Effector memory CD8-positive, alpha-beta T cell (primary cell): ENCODE measurements around the gene TRAK1.

Experiments
- ATAC-seq: fragments of 150-1000 bp; cut with Tn5 transposase; replicated peaks from 2 replicates; pipeline ENCODE4 v1.10.0; 2021; ENCODE audit warnings: mild to moderate bottlenecking, moderate library complexity
- DNase-seq, 3 experiments: peaks; one replicate each; pipeline ENCODE4 v3.0.0; 2021
- H3K27ac Mint-ChIP-seq, 2 donors: one replicate each; pipeline ENCODE4 v1.8.0; 2022; ENCODE audit warnings: mild to moderate bottlenecking in 2 of 2, mixed read lengths in 2 of 2, moderate library complexity in 2 of 2
- H3K27me3 Mint-ChIP-seq, 2 donors: one replicate each; pipeline ENCODE4 v1.8.0; 2022; ENCODE audit warnings: mixed read lengths in 2 of 2
- H3K36me3 Mint-ChIP-seq: one replicate; pipeline ENCODE4 v1.8.0; 2022; ENCODE audit warnings: mild to moderate bottlenecking, moderate library complexity, mixed read lengths; ENCODE audit not compliant: insufficient read depth
- H3K4me1 Mint-ChIP-seq, 2 donors: one replicate each; pipeline ENCODE4 v1.8.0; 2022; ENCODE audit warnings: low read depth in 2 of 2, mixed read lengths in 2 of 2
- H3K4me3 Mint-ChIP-seq, 2 donors: one replicate each; pipeline ENCODE4 v1.8.0; 2022; ENCODE audit warnings: mild to moderate bottlenecking in 2 of 2, mixed read lengths in 2 of 2, moderate library complexity in 2 of 2
- H3K9me3 Mint-ChIP-seq, 2 donors: one replicate each; pipeline ENCODE4 v1.8.0; 2022; ENCODE audit warnings: mixed read lengths in 2 of 2

Gene TRAK1

GRCh38 chr3:42072831-42073301 lies 18.3 kb upstream of the TRAK1 start:
- Mint-ChIP-seq H3K27ac (peak overlapping the region in 1 of 2 donors; percentile 20), H3K9me3 (no peaks in the 10 kb centered on the region), H3K36me3 (peaks cover 4% of the 10 kb centered on the region), H3K27me3 (no peaks in the 10 kb centered on the region), H3K4me3 (no peak overlapping the region), H3K4me1 (peaks cover 28 to 41% of the 10 kb centered on the region in 2 donors)
- ATAC-seq = no peak
- DNase-seq = no peak

- Mint-ChIP-seq H3K27me3 (no peaks in the 10 kb centered on the region), H3K4me1 (peaks cover 41 to 56% of the 10 kb centered on the region in 2 donors)
Observed at GRCh38 chr3:42077785-42078184, 13.4 kb upstream of the TRAK1 start.

GRCh38 chr3:42078677-42079076 lies 12.5 kb upstream of the TRAK1 start:
- peaks cover 44 to 63% of the 10 kb centered on the region in 2 donors for H3K4me1 Mint-ChIP-seq
- peak overlapping the region in 1 of 2 donors; percentile 53 for H3K27ac Mint-ChIP-seq
- H3K4me3 Mint-ChIP-seq = no peak overlapping the region
- no peak for ATAC-seq
- H3K27me3 Mint-ChIP-seq = no peaks in the 10 kb centered on the region
- H3K36me3 Mint-ChIP-seq = peaks cover 4% of the 10 kb centered on the region
- H3K9me3 Mint-ChIP-seq = no peaks in the 10 kb centered on the region
- no peak for DNase-seq

More at GRCh38 chr3:42077785-42078184, 13.4 kb upstream of the TRAK1 start:
- Mint-ChIP-seq H3K27ac (no peak overlapping the region), H3K36me3 (peaks cover 4% of the 10 kb centered on the region), H3K4me3 (no peak overlapping the region), H3K9me3 (no peaks in the 10 kb centered on the region)
- ATAC-seq (no peak), DNase-seq (no peak)

- Mint-ChIP-seq H3K4me3 (peak overlapping the region in 1 of 2 donors; percentile 36), H3K4me1 (peaks cover 40 to 54% of the 10 kb centered on the region in 2 donors), H3K36me3 (peaks cover 7% of the 10 kb centered on the region), H3K27ac (peak overlapping the region; percentile 89 to 92), H3K9me3 (no peaks in the 10 kb centered on the region), H3K27me3 (no peaks in the 10 kb centered on the region)
- DNase-seq (no peak), ATAC-seq (no peak)
Observed at GRCh38 chr3:42079701-42080452, 11.3 kb upstream of the TRAK1 start.

- ATAC-seq = peak; percentile 80
- Mint-ChIP-seq H3K36me3 (peaks cover 7% of the 10 kb centered on the region), H3K4me1 (peaks cover 42 to 56% of the 10 kb centered on the region in 2 donors), H3K27ac (peak overlapping the region; percentile 89 to 92), H3K27me3 (no peaks in the 10 kb centered on the region), H3K9me3 (no peaks in the 10 kb centered on the region), H3K4me3 (peak overlapping the region in 1 of 2 donors; percentile 36)
- DNase-seq = peak in 2 of 3 experiments; percentile 3 to 9
Observed at GRCh38 chr3:42080453-42080872, 10.7 kb upstream of the TRAK1 start.

GRCh38 chr3:42081838-42082473 lies 9.2 kb upstream of the TRAK1 start:
- peaks cover 7% of the 10 kb centered on the region for H3K36me3 Mint-ChIP-seq
- no peak for DNase-seq
- H3K4me1 Mint-ChIP-seq = peaks cover 48 to 62% of the 10 kb centered on the region in 2 donors
- peak overlapping the region; percentile 54 to 56 for H3K4me3 Mint-ChIP-seq
- no peaks in the 10 kb centered on the region for H3K9me3 Mint-ChIP-seq
- no peaks in the 10 kb centered on the region for H3K27me3 Mint-ChIP-seq
- ATAC-seq = peak; percentile 31
- H3K27ac Mint-ChIP-seq = peak overlapping the region; percentile 89 to 92

GRCh38 chr3:42084586-42084985 lies 6.6 kb upstream of the TRAK1 start:
- H3K27me3 Mint-ChIP-seq = no peaks in the 10 kb centered on the region

GRCh38 chr3:42085641-42086376 lies 5.3 kb upstream of the TRAK1 start:
- ATAC-seq = no peak
- H3K36me3 Mint-ChIP-seq = peaks cover 18% of the 10 kb centered on the region
- H3K27ac Mint-ChIP-seq = no peak overlapping the region
- H3K9me3 Mint-ChIP-seq = no peaks in the 10 kb centered on the region
- H3K4me3 Mint-ChIP-seq = peak overlapping the region in 1 of 2 donors; percentile 10
- H3K27me3 Mint-ChIP-seq = no peaks in the 10 kb centered on the region
- no peak for DNase-seq
- H3K4me1 Mint-ChIP-seq = peaks cover 41 to 57% of the 10 kb centered on the region in 2 donors

More at GRCh38 chr3:42084586-42084985, 6.6 kb upstream of the TRAK1 start:
- no peak for ATAC-seq
- Mint-ChIP-seq H3K4me3 (no peak overlapping the region), H3K9me3 (no peaks in the 10 kb centered on the region), H3K36me3 (peaks cover 7% of the 10 kb centered on the region), H3K4me1 (peaks cover 48 to 59% of the 10 kb centered on the region in 2 donors), H3K27ac (peak overlapping the region in 1 of 2 donors; percentile 39)
- no peak for DNase-seq

GRCh38 chr3:42088803-42089530 lies 2.2 kb upstream of the TRAK1 start:
- no peak for DNase-seq
- peaks cover 21% of the 10 kb centered on the region for H3K36me3 Mint-ChIP-seq
- peaks cover 35 to 47% of the 10 kb centered on the region in 2 donors for H3K4me1 Mint-ChIP-seq
- H3K9me3 Mint-ChIP-seq = no peaks in the 10 kb centered on the region
- H3K27me3 Mint-ChIP-seq = no peaks in the 10 kb centered on the region
- peak overlapping the region in 1 of 2 donors; percentile 13 for H3K27ac Mint-ChIP-seq
- no peak overlapping the region for H3K4me3 Mint-ChIP-seq
- ATAC-seq = no peak

GRCh38 chr3:42092006-42092405 lies 849 bp downstream of the TRAK1 start:
- Mint-ChIP-seq H3K27me3 (no peaks in the 10 kb centered on the region), H3K4me1 (peaks cover 26 to 38% of the 10 kb centered on the region in 2 donors), H3K4me3 (peak overlapping the region in 1 of 2 donors; percentile 63), H3K9me3 (no peaks in the 10 kb centered on the region), H3K36me3 (peaks cover 17% of the 10 kb centered on the region), H3K27ac (peak overlapping the region; percentile 78 to 81)
- ATAC-seq (no peak), DNase-seq (no peak)

- Mint-ChIP-seq H3K27ac (peak overlapping the region in 1 of 2 donors; percentile 84), H3K36me3 (peaks cover 17% of the 10 kb centered on the region), H3K4me1 (peaks cover 19 to 33% of the 10 kb centered on the region in 2 donors), H3K4me3 (no peak overlapping the region), H3K9me3 (no peaks in the 10 kb centered on the region), H3K27me3 (no peaks in the 10 kb centered on the region)
- DNase-seq (no peak), ATAC-seq (no peak)
Observed at GRCh38 chr3:42094128-42094527, 3.0 kb downstream of the TRAK1 start.

GRCh38 chr3:42094691-42095391 lies 3.7 kb downstream of the TRAK1 start:
- Mint-ChIP-seq H3K4me1 (peaks cover 19 to 29% of the 10 kb centered on the region in 2 donors), H3K27me3 (no peaks in the 10 kb centered on the region), H3K27ac (no peak overlapping the region), H3K36me3 (peaks cover 16% of the 10 kb centered on the region), H3K4me3 (no peak overlapping the region), H3K9me3 (no peaks in the 10 kb centered on the region)
- DNase-seq (no peak), ATAC-seq (no peak)
